HepG2 (cell line): ENCODE data around the gene SLC50A1. TPM values are rescaled to one million over a fixed set of nuclear protein-coding genes. Genes with fewer than 3 reads are reported as not detected.

ENCODE experiments used
- HOXA5 ChIP-seq: sonication (generic); formaldehyde crosslinking; IDR thresholded peaks from 2 replicates; pipeline ENCODE4 v1.4.0; 2020; ENCODE audit warnings: missing genetic modification reagents
- KIAA2018 ChIP-seq: sonication (generic); formaldehyde crosslinking; IDR thresholded peaks from 2 replicates; pipeline ENCODE4 v1.5.0; 2020; ENCODE audit warnings: mild to moderate bottlenecking, missing genetic modification reagents, borderline replicate concordance
- MAFK ChIP-seq, 2 experiments: IDR thresholded peaks in 1 of 2; conservative IDR thresholded peaks in 1 of 2; 2 replicates each; pipeline ENCODE4 v1.6.1; 2011; ENCODE audit warnings: improper control_type of control experiment in 2 of 2, low read length in 2 of 2
- POGZ ChIP-seq: sonication (generic); formaldehyde crosslinking; IDR thresholded peaks from 2 replicates; pipeline ENCODE4 v1.4.0; 2020; ENCODE audit warnings: mild to moderate bottlenecking, missing genetic modification reagents
- RCOR2 ChIP-seq: IDR thresholded peaks from 2 replicates; pipeline ENCODE4 v1.6.1; 2016; ENCODE audit warnings: missing biosample characterization, missing genetic modification reagents
- TRIM24 ChIP-seq: sonication (generic); formaldehyde crosslinking; IDR thresholded peaks from 2 replicates; pipeline ENCODE4 v1.8.0; 2022; ENCODE audit warnings: mild to moderate bottlenecking, missing genetic modification reagents
- ZFP36 ChIP-seq: fragments of 150-350 bp; IDR thresholded peaks from 2 replicates; pipeline ENCODE4 v1.6.1; 2018; ENCODE audit warnings: borderline replicate concordance, low read length, low read depth; ENCODE audit not compliant: partially characterized antibody
- ZNF180 ChIP-seq: sonication (generic); formaldehyde crosslinking; IDR thresholded peaks from 2 replicates; pipeline ENCODE4 v1.4.0; 2020; ENCODE audit warnings: low read depth, missing genetic modification reagents, borderline replicate concordance
- ZNF205 ChIP-seq: IDR thresholded peaks from 2 replicates; pipeline ENCODE4 v1.6.1; 2018; ENCODE audit warnings: missing biosample characterization, missing genetic modification reagents
- ZNF335 ChIP-seq: sonication (generic); formaldehyde crosslinking; IDR thresholded peaks from 2 replicates; pipeline ENCODE4 v1.4.0; 2020; ENCODE audit warnings: missing genetic modification reagents
- ZNF703 ChIP-seq: sonication (generic); formaldehyde crosslinking; IDR thresholded peaks from 2 replicates; pipeline ENCODE4 v1.5.1; 2020; ENCODE audit warnings: missing genetic modification reagents, mild to moderate bottlenecking, moderate library complexity, borderline replicate concordance
- ZNF746 ChIP-seq: sonication (generic); formaldehyde crosslinking; IDR thresholded peaks from 2 replicates; pipeline ENCODE4 v1.8.0; 2022; ENCODE audit warnings: mild to moderate bottlenecking, missing genetic modification reagents
- ZNF790 ChIP-seq: sonication (generic); formaldehyde crosslinking; IDR thresholded peaks from 2 replicates; pipeline ENCODE4 v1.8.0; 2022; ENCODE audit warnings: missing genetic modification reagents, mild to moderate bottlenecking, borderline replicate concordance
- ZNF800 ChIP-seq: sonication (generic); formaldehyde crosslinking; IDR thresholded peaks from 2 replicates; pipeline ENCODE4 v1.4.0; 2020; ENCODE audit warnings: missing genetic modification reagents
- polyA plus RNA-seq, 8 experiments: library from polyadenylated mRNA; depleted of rRNA in 3 of 8; stranded (reverse) in 7 of 8; unstranded in 1 of 8; fragments of >200 nt; fragmentation: Illumina TruSeq in 4 of 8; extraction: Trizol in 4 of 8; gene quantifications; 2 replicates each; pipeline versions ENCODE4 v1.2.1 to v1.2.3, GENCODE V29; 2011 to 2016; ENCODE audit warnings: low read depth in 4 of 8, missing spikeins in 1 of 8, mixed read lengths in 1 of 8; ENCODE audit not compliant: insufficient read depth in 1 of 8
- total RNA-seq, 5 experiments: library from RNA; depleted of rRNA; stranded (reverse); fragments of >200 nt; fragmentation: Illumina TruSeq; extraction: Trizol; gene quantifications; 2 replicates each; pipeline ENCODE4 v1.2.3, GENCODE V29; 2016; ENCODE audit warnings: low read depth in 1 of 5
- TF ChIP-seq, protein P1 (sequence below): sonication (generic); IDR thresholded peaks from 2 replicates; pipeline ENCODE4 v1.6.1; 2016; ENCODE audit warnings: low read depth, borderline replicate concordance
- TF ChIP-seq, protein P2 (sequence below): sonication (generic); formaldehyde crosslinking; IDR thresholded peaks from 2 replicates; pipeline ENCODE4 v1.9.0; 2021; ENCODE audit warnings: missing genetic modification reagents, borderline replicate concordance

Gene SLC50A1
- total and polyA plus RNA-seq, 2 of the 13 experiments (the other 11 are each of a cell fraction or from before 2014, with no cell fraction given): 22.5 to 46.8 TPM

DNA sequence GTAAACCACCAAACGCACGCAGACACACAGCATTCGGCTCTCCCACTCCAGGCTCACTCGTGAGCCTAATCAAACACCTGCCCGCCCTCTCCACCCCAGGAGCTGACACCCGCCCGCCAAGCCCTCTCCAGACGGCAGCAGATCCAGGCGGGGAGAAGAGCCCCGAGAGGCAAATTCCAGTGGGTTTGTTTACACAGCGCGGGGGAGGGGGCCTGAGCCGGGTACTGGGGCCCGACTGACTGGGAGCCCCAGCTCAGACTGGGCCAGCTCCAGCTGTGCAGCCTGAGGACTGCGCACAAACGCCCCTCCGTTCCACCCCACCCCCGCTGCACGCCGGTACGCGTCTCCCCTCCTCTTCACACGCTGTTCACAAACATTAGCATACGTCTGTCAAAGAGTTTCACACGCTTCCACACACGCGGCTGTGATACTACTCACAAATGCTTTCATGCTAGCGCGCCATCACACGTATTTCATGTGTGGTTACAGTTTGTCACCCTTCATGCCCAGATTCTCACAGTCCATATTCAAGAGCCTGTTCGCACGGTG, 9.0 kb upstream of the SLC50A1 start (continued):
- TF ChIP-seq KIAA2018: no peak
- TF ChIP-seq, protein P1, sequence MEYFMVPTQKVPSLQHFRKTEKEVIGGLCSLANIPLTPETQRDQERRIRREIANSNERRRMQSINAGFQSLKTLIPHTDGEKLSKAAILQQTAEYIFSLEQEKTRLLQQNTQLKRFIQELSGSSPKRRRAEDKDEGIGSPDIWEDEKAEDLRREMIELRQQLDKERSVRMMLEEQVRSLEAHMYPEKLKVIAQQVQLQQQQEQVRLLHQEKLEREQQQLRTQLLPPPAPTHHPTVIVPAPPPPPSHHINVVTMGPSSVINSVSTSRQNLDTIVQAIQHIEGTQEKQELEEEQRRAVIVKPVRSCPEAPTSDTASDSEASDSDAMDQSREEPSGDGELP: peak; percentile 71; the same call in 1 of the 2 replicates
- TF ChIP-seq ZFP36: no peak
- no peak for TF ChIP-seq ZNF205 (CRISPR knock-in tag)
- TF ChIP-seq RCOR2 (CRISPR knock-in tag): no peak
- no peak; the same call in 1 of the 2 replicates for TF ChIP-seq HOXA5 (CRISPR knock-in tag)
- TF ChIP-seq MAFK (conservative IDR thresholded peaks at IDR 0.05 in 1 of 2, IDR thresholded peaks at IDR 0.05 in 1 of 2; ENCODE audit: low read length in 2 of 2): no peak
- TF ChIP-seq ZNF800 (CRISPR knock-in tag): no peak
- no peak; the same call in 1 of the 2 replicates for TF ChIP-seq ZNF703 (CRISPR knock-in tag)
- TF ChIP-seq TRIM24 (CRISPR knock-in tag): no peak
- TF ChIP-seq, protein P2, sequence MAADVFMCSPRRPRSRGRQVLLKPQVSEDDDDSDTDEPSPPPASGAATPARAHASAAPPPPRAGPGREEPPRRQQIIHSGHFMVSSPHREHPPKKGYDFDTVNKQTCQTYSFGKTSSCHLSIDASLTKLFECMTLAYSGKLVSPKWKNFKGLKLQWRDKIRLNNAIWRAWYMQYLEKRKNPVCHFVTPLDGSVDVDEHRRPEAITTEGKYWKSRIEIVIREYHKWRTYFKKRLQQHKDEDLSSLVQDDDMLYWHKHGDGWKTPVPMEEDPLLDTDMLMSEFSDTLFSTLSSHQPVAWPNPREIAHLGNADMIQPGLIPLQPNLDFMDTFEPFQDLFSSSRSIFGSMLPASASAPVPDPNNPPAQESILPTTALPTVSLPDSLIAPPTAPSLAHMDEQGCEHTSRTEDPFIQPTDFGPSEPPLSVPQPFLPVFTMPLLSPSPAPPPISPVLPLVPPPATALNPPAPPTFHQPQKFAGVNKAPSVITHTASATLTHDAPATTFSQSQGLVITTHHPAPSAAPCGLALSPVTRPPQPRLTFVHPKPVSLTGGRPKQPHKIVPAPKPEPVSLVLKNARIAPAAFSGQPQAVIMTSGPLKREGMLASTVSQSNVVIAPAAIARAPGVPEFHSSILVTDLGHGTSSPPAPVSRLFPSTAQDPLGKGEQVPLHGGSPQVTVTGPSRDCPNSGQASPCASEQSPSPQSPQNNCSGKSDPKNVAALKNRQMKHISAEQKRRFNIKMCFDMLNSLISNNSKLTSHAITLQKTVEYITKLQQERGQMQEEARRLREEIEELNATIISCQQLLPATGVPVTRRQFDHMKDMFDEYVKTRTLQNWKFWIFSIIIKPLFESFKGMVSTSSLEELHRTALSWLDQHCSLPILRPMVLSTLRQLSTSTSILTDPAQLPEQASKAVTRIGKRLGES (CRISPR knock-in tag): no peak
- no peak for TF ChIP-seq ZNF335 (CRISPR knock-in tag)
- no peak; the same call in 1 of the 2 replicates for TF ChIP-seq ZNF746 (CRISPR knock-in tag)
- no peak for TF ChIP-seq ZNF180 (CRISPR knock-in tag)
- peak; percentile 62; the same call in 1 of the 2 replicates for TF ChIP-seq ZNF790 (CRISPR knock-in tag)
- no peak for TF ChIP-seq POGZ (CRISPR knock-in tag)
